HT1080 (cell line): ENCODE data around the gene KLF7. TPM values are rescaled to one million over a fixed set of nuclear protein-coding genes. Genes with fewer than 3 reads are reported as not detected.

ENCODE experiments used
- DNase-seq: peaks from one replicate; pipeline ENCODE4 v3.0.0-alpha.2; 2015; ENCODE audit warnings: low read depth
- polyA plus RNA-seq, 2 experiments: library from polyadenylated mRNA; depleted of rRNA; stranded (reverse); fragments of >200 nt; gene quantifications; 2 replicates each; pipeline ENCODE4 v1.2.3, GENCODE V29; 2015
- total RNA-seq: library from RNA; depleted of rRNA; stranded (reverse); fragments of >200 nt; shearing (Covaris generic); gene quantifications from 2 replicates; pipeline ENCODE4 v1.2.3, GENCODE V29; 2014; rRNA removed

KLF7 gene
- 16.5 and 28.9 TPM in 2 replicates for total RNA-seq
- 14.4 and 21.1 TPM in 2 replicates for polyA plus RNA-seq (2015; cell fraction: cytosol; rRNA removed)
- 29.1 and 41.6 TPM in 2 replicates for polyA plus RNA-seq (2015; cell fraction: nucleus; rRNA removed)

- DNase-seq, result peak; percentile 33
Measured at GRCh38 chr2:207165121-207166038, at the start of gene KLF7. Gene KLF7 (minus strand): TSS chr2:207165948. CDS start chr2:207165568, 380 bp downstream.

- no peak for DNase-seq
Measured at GRCh38 chr2:207215308-207215707, 49.6 kb upstream of the KLF7 start.

- DNase-seq, result no peak
Measured at GRCh38 chr2:207214446-207214845, 48.7 kb upstream of the KLF7 start.

- no peak for DNase-seq
Measured at GRCh38 chr2:207206011-207206410, 40.3 kb upstream of the KLF7 start.

GRCh38 chr2:207205173-207205957 is 39.6 kb upstream of the KLF7 start:
- no peak for DNase-seq

- no peak for DNase-seq
Measured at GRCh38 chr2:207203056-207203455, 37.3 kb upstream of the KLF7 start.

- peak; percentile 24 for DNase-seq
Measured at GRCh38 chr2:207202645-207203044, 36.9 kb upstream of the KLF7 start.

GRCh38 chr2:207201416-207201815 is 35.7 kb upstream of the KLF7 start:
- no peak for DNase-seq

GRCh38 chr2:207200136-207200535 is 34.4 kb upstream of the KLF7 start:
- DNase-seq, result no peak

GRCh38 chr2:207194028-207194427 is 28.3 kb upstream of the KLF7 start:
- no peak for DNase-seq

- no peak for DNase-seq
Measured at GRCh38 chr2:207188626-207189419, 23.1 kb upstream of the KLF7 start.

GRCh38 chr2:207185372-207185771 is 19.6 kb upstream of the KLF7 start:
- DNase-seq, result no peak

- DNase-seq, result peak; percentile 86
Measured at GRCh38 chr2:207184768-207185167, 19.0 kb upstream of the KLF7 start.

- peak; percentile 91 for DNase-seq
Measured at GRCh38 chr2:207184348-207184747, 18.6 kb upstream of the KLF7 start.

GRCh38 chr2:207183506-207183905 is 17.8 kb upstream of the KLF7 start:
- no peak for DNase-seq

- no peak for DNase-seq
Measured at GRCh38 chr2:207182911-207183310, 17.2 kb upstream of the KLF7 start.

- peak; percentile 42 for DNase-seq
Measured at GRCh38 chr2:207181526-207182274, 16.0 kb upstream of the KLF7 start.

- peak; percentile 47 for DNase-seq
Measured at GRCh38 chr2:207180741-207181140, 15.0 kb upstream of the KLF7 start.

GRCh38 chr2:207176247-207176646 is 10.5 kb upstream of the KLF7 start:
- no peak for DNase-seq

GRCh38 chr2:207173641-207174040 is 7.9 kb upstream of the KLF7 start:
- no peak for DNase-seq
